Activated naive CD4-positive, alpha-beta T cell treated with anti-CD3 and anti-CD28 coated beads, Interleukin-2, amount 50 U/mL, for 72 hours (primary cell): ENCODE data around the gene MKI67. TPM values are rescaled to one million over a fixed set of nuclear protein-coding genes. Genes with fewer than 3 reads are reported as not detected.
A peak's percentile ranks its signal among the peaks of the same experiment; 100 is the strongest.

Experiments
- ATAC-seq, 2 donors: fragments of 150-1000 bp; cut with Tn5 transposase; 2 replicates each; pipeline ENCODE4 v1.10.0; 2021; ENCODE audit warnings: mild to moderate bottlenecking in 2 of 2, moderate library complexity in 2 of 2
- DNase-seq, 2 donors: peaks; one replicate each; pipeline ENCODE4 v3.0.0; 2021 to 2022; ENCODE audit warnings: low spot score in 2 of 2
- H3K27ac Mint-ChIP-seq, 2 donors: one replicate each; pipeline ENCODE4 v1.8.0; 2022; ENCODE audit warnings: mild to moderate bottlenecking in 2 of 2, mixed read lengths in 2 of 2
- H3K36me3 Mint-ChIP-seq, 2 donors: one replicate each; pipeline ENCODE4 v1.8.0; 2022; ENCODE audit warnings: mixed read lengths in 2 of 2
- H3K9me3 Mint-ChIP-seq, 2 donors: one replicate each; pipeline ENCODE4 v1.8.0; 2022; ENCODE audit warnings: mixed read lengths in 2 of 2
- total RNA-seq, 2 donors: library from RNA; stranded (reverse); gene quantifications; one replicate each; pipeline ENCODE4 v1.2.3, GENCODE V29; 2022

MKI67 gene
- total RNA-seq, 2 donors from 2014 or later, result 221 to 367 TPM

DNA sequence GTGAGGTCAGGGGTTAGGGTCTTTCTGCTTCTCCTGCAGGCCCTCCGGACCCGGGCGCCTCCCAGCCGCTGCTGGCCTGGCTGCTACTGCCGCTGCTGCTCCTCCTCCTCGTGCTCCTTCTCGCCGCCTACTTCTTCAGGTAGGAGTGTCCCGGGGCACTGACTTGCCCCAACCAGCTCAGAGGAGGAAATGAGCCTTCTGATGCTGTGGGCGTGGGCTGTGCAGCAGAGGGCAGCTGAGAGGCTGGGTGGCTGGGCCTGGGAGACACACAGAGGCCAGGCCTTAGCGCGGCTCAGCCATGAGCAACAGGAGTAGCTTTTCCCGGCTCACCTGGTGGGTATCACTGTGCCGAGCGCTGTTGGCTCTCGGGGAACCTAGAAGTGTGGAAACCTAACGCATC lies 78.9 kb downstream of the MKI67 start:
- peak; percentile 91 to 98 for ATAC-seq
- peaks cover 30 to 40% of the 10 kb centered on the region in 2 donors for H3K36me3 Mint-ChIP-seq
- peak; percentile 80 to 89 for DNase-seq
- H3K27ac Mint-ChIP-seq, result peak overlapping the region; percentile 98 to 99
- H3K9me3 Mint-ChIP-seq, result no peaks in the 10 kb centered on the region

DNA sequence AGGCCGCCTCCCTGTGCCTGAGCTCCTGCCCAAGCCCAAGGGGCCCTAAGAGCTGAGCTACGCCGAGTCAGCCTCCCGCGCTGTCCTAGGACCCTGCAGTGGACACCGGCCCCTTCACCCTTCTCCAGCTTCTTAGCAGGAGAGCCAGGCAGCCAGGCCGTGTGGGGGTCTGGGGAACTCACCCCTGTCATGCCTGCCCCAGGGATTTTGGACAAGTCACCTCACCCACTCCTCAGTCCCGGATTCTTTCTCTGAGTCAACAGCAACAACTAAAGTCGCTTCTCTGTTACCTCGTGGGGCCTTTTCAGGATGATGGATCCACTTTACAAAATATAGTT lies 79.3 kb downstream of the MKI67 start:
- Mint-ChIP-seq H3K27ac (peak overlapping the region; percentile 98 to 99), H3K36me3 (peaks cover 30 to 35% of the 10 kb centered on the region in 2 donors), H3K9me3 (no peaks in the 10 kb centered on the region)
- DNase-seq (no peak), ATAC-seq (peak; percentile 1 to 12)

Other genes with a start within 250 kb of the MKI67 start
- gene CLRN3, start 233.5 kb downstream of the MKI67 start, total RNA-seq, result not detected
- gene PTPRE, start 219.3 kb downstream of the MKI67 start, total RNA-seq, result 10 to 100 TPM; 28.4 to 55.5 TPM